ENCODE data around the gene SNRNP40.

GRCh38 chr1:31345635-31346034 is 49.0 kb upstream of the SNRNP40 start:
- TF ChIP-seq CTCF (conservative IDR thresholded peaks at IDR 0.05; ENCODE audit: low read depth, low read length) (no peak), EZH2 (IDR thresholded peaks at IDR 0.05; ENCODE audit: low read length, unreplicated experiment) (no peak)
